GM19452 (cell line): ENCODE data around the gene GALNTL6.
"Not testable (repeated sequence)": the region's sequence is repeated elsewhere in the genome, so short reads cannot be mapped to it uniquely, and the experiment has no call there.

Experiments
- ATAC-seq: cut with Tn5 transposase; IDR thresholded peaks from one replicate; pipeline ENCODE4 v1.9.1; 2021; ENCODE audit not compliant: unreplicated experiment

GALNTL6 gene

DNA sequence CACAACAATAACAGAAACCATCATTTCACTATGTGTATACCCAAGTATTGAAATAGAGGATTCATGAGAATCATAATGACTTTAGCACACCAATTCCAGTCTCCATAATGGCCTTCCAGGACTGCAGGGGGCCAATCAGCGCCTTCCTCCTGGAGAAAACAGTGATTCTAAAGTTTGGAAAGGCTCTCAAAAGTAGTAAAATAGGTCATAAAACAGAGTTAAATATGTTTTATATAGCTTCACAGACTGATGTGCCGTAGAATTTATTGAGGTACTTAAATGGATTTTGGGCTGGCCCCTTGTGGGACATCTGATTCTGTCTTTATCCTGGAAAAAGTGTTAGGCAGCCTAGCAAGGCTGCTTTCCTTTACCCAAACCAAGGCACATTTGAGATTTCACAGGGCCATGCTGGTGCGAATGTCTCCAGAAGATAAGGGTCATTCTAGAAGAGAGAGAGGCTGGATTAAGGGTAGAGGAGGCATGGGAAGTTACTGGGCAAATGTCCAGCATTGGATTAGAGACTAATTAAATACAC is 543.9 kb downstream of the GALNTL6 start:
- ATAC-seq = no peak

DNA sequence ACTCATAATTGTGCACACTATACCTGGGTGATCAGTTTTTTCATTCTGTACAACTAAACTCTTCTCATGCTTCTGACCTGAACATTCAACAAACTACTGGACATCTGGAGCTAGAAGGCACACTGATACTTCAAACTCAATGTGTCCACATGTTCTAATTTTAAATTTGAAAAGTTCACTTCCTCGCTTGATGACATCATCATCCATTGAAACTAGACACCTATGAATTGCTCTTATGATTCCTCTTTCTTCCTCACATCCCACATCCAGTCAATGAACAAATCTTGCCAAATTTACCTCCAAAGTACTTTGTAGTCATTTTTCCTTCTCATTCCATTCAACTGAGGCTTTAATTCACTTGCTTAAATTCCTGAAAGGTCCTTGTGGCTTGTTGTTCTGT is 549.4 kb downstream of the GALNTL6 start:
- no peak for ATAC-seq

DNA sequence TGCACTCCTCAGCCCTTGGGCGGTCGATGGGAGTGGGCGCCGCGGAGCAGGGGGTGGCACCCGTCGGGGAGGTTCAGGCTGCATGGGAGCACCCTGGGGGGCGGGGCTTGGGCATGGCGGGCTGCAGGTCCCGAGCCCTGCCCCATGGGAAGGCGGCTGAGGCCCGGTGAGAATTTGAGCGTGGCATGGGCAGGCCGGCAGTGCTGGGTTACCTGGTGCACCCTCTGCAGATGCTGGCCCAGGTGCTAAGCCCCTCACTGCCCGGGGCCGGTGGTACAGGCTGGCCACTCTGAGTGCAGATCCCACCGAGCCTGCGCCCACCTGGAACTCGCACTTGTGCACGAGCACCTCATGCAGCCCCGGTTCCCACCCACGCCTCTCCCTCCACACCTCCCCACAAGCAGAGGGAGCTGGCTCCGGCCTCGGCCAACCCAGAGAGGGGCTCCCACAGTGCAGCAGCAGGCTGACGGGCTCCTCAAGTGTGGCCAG is 556.3 kb downstream of the GALNTL6 start:
- no peak for ATAC-seq

DNA sequence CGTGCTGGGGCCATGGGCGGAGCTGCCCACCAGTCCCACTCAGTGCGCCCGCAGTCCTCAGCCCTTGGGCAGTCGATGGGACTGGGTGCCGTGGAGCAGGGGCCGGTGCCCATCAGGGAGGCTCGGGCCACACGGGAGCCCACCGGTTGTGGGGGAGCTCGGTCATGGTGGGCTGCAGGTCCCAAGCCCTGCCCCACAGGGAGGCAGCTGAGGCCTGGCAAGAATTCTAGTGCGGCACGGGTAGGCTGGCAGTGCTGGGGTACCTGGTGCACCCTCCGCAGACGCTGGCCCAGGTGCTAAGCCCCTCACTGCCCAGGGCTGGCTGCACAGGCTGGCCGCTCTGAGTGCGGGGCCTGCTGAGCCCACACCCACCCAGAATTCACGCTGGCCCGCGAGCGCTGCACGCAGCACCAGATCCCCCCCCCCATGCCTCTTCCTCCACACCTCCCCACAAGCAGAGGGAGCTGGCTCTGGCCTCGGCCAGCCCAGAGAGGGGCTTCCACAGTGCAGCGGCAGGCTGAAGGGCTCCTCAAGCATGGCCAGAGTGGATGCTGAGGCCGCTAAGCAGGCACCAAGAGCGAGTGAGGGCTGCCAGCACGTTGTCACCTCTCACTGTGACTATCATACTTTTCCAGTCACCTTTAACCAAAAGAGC is 564.4 kb downstream of the GALNTL6 start:
- no peak for ATAC-seq

DNA sequence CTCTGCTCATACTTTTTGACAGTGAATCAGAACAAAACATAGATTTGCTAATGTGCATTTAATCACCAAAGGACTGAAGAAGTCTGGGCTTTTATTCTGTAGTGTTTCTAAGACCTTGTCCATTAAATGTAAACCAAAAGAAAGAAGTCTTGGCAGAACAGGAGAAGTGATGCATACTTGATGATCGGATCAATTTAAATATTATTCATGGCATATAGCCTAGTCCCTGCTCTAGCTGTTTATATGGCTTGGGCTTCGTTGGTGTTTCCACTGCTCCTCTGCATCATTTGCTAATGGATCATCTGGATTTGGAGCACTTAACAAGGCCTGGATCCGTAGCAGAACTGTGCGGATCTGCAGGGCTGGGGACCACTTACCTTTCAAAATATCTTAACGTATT is 566.6 kb downstream of the GALNTL6 start:
- no peak for ATAC-seq

DNA sequence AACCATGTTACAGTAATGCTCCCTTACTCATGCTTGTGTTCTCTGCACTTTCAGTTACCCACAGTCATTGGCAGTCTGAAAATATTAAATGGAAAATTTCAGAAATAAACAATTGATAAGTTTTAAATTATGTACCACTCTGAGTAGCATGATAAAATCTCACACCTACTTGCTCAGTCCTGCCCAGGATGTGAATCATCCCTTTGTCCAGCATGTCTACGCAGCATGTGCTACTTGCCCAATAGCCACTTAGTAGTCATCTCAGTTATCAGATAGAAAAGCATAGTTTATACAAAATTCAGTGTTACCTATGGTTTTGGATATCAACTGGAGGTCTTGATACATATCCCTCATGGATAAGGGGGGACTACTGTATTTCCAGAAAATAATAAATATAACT is 577.1 kb downstream of the GALNTL6 start:
- ATAC-seq = no peak

DNA sequence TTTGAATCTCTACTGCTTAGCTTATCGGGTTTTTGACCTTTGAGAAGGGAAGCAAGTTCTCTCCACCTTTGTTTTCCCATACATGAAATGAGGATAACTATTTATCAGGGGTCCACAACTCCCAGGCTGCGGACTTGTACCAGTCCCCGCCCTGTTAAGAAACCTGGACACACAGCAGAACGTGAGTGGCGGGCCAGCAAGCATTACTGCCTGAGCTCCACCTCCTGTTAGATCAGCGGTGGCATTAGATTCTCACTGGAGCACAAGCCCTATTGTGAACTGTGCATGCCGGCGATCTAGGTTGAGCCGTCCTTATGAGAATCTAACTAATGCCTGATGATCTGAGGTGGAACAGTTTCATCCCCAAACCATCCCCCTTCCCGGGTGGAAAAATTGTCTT is 579.5 kb downstream of the GALNTL6 start:
- ATAC-seq = no peak

DNA sequence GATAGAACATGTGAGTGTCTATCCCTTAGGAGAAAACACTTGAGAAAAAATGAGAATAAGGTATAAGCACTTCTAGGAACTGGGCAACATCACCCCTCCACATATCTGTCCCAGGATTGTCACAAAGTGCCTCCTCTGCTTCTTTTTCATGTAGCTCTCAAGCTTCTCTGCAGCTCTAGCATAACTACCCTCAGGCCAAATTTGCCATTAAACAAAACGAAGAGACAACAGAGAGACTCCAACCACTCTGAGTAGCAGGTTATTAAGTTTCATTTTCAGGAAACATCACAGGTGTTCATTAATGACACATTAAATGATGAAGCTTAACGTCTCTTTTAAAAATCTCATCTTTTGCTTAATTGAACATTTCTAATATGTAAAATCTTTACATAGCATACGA is 580.0 kb downstream of the GALNTL6 start:
- no peak for ATAC-seq

DNA sequence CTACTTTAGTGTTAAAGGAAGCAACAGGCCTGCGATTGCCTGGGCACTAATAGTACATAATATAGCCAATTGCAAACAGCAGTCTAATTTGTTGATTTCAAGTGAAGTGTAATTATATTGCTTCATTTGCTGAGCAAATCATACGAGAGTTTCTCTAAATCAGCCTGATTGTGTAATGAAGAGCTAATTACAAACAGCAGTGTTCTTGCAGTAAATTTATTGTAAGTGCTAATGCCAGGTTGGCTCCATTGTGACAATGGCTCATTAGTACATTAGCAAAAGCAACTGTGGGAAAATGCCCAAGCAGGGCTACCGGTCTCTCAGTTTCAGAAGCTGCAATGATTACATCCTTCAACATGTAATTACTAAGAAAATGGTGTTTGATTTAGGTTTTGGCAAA is 591.5 kb downstream of the GALNTL6 start:
- no peak for ATAC-seq

DNA sequence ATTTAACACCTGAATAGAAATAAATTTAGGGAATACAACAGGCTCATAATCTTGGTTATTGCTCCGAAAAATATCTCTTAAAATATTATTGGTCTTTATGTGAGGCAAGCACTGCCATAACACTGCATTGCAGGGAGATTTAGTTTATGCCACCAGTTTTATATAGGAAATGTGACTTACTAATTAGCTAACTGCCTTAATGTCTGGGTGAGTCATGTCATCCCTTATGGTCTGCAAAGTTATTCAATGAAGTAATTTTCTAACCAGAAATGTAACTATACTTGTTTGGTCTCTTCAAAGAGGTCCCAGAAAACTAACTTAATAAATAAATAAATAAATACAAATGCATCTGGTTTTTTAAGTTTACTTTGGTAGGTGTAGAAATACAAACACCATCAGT is 597.2 kb downstream of the GALNTL6 start:
- no peak for ATAC-seq

DNA sequence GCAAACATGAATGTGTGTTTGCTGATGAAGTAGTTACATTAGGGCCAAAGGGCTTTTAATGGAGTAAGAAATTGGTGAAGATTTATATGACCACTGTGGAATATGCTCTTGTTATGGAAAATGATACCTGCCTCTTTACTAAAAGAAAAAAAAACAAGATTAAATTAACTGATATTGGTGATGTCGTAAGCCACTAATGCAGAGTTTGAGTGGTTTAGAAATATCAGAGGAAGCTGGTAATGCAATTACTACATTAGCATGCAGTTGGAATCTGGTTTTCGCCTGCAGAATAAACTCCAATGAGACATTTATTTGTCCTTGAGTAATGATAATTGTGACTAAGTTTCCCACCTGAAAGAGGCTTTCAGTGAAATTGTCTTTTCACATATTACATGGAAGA is 597.9 kb downstream of the GALNTL6 start:
- ATAC-seq = no peak

DNA sequence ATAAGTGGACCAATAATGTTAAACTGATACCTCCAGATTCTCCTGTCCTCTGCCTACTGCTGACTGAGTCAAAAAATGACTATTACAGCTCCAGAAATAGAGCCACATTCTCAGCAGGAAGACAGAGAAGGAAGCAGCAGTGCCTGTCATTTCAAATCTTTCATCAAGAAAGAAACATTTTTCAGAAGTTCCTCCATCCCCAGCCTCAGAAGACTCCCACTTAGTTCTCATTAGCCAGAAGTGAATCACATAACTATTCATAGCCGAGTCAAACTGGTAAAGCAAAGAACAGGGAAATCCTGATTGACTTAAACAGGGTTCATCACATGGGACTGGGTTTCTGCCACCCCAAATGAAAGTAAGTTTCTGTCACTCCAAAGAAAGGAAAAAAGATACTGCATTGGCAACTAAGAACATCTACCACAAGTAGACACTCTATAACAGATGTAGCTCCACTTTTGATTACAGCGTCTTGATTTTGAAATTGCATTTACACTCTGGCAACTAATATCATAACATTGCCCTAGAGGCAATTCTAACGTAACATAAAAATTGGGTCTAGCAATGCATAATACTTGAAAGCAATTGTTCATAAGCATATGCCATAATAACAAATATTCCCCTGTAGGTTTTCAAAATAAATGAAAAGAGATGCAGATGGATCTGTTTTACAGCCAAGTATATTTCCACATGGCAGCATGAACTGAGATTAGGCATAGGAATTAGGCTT is 599.8 kb downstream of the GALNTL6 start:
- ATAC-seq = no peak

DNA sequence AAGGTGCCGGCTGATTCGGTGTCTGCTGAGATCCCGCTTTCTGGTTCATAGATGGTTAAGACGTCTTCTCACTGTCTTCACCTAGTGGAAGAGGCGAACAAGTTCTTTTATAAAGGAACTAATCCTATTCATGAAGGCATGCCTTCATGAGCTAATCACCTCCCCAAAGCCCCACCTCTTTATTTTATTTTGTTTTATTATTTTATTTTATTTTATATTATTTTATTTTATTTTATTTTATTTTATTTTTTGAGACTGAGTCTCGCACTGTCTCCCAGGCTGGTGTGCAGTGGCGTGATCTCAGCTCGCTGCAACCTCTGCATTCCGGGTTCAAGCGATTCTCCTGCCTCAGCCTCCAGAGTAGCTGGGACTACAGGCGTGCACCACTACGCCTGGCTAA is 615.8 kb downstream of the GALNTL6 start:
- ATAC-seq = not testable (repeated sequence)

DNA sequence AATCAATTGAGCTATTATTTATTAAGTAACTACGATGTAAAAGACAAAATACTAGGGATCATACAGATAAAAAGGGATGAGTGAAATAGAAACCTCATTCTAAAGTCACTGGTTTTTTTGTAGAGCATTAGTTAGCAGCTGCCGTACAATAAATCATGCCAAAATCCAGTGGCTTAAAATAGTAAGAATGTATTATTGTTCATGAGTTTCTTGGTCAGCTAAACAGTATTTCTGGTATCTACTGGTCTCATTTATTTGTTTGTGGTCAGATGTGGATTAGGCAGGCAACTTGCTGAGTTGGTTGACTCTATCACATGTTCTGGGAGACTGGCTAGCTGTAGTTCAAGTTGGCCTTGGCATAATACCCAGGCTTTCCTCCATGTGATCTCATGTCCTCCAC is 667.3 kb downstream of the GALNTL6 start:
- ATAC-seq = no peak

DNA sequence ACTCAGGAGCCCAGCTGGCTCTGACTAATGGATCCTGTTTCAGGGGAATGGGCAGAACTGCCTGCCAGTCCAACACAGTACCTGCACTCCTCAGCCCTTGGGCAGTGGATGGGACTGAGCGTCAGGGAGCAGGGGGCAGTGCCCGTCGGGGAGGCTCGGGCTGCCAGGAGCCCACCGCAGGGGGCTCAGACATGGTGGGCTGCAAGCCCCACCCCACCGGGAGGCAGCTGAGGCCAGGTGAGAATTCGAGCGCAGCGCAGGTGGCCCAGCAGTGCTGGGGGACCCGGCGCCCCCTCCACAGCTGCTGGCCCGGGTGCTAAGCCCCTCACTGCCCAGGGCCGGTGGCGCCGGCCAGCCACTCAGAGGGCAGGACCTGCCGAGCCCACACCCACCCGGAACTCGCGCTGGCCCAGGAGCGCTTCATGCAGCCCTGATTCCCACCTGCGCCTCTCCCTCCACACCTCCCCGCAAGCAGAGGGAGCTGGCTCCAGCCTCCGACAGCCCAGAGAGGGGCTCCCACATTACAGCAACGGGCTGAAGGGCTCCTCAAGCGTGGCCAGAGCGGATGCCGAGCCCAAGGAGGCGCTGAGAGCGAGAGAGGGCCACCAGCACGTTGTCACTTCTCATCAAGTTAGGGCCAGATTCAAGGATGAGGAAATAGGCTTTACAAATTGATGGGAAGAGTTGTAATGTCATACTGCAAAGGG is 668.8 kb downstream of the GALNTL6 start:
- no peak for ATAC-seq

DNA sequence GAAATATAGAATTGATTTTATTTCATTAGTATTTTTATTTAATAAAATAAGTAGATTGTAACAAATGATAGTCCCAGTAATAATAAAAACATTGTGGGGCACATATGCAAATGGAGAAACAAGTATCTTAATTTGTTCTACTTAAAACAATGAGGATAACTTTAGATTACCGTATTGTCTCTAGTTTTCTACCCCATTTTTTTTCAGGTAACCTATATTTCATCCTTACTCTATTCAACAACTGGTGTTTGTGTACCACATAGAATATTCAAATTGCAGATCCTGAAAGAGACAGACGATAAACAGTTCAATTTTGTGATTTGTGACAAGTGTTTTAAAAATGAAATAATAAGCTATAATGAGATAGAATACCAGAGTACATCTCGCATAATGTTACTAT is 671.8 kb downstream of the GALNTL6 start:
- ATAC-seq = no peak

DNA sequence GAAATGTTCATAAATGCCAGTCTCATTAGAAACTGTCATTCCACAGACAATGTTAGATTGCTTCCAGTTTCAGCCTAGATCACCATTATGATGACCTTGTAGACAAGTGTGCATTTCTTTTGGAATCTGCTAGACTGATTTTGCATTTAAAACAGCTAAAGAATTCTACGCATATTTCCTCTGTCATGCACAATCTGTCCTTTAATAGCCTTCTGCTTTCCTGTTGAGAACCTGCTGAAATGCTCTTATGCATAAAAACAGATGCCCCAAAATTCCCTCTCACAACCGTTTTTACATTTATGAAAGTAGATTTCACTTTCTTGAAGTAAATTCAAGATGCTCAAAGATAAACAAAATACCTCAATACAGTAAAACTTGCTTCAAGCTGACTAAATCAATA is 673.3 kb downstream of the GALNTL6 start:
- ATAC-seq = no peak

DNA sequence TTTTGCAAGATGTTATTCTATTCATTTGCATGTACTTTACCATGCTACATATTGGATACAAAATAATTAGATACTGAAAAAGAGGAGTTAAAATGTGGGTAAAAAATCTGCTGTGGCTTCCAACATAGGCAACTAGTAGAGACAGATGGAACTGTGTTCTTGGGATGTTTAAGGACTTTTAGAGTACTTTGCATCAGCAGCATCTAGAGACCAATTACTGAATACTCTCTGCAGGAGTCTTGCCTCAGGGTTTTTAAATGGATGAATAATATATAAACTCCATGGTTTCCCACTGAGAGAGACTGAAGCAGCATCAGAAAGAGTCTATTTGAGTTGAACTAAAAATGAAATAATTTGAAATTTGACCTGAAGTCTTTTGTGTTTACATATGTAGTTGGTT is 676.7 kb downstream of the GALNTL6 start:
- no peak for ATAC-seq

DNA sequence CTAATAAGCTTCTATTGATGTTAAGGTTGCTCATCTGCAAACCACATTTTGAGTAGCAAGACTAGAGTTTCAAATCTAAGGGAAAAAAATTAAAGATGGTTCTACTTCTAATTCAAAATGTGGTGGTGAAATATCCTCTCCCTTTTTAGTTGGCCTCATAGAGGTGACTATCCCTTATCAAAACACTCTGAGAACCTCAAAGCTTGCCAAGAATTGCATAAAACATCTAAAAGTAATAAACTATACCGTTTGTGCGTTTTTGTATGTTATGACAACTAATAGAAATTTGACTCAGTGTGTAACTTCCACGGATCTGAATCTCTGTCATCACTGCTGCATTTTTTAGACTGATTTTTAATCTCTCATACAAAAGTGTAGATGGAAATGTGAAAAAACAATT is 682.6 kb downstream of the GALNTL6 start:
- ATAC-seq = no peak

DNA sequence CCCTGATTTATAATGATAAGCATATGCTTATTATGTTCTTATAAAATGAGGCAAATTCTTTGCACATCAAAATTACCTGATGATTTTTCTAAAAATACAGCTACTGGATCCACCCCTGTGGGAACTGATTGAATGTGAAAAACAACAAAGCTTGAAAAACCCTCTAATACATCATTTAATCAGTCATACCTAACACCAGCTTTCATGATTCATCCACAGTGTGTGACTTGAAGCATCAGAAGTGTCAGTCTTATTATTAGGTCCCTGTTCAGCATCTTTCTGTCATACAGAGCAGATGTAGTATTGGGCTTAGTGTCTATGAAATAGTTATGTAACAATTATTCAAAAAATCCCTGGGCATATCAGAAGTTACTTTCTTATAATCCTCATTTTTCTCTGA is 684.1 kb downstream of the GALNTL6 start:
- no peak for ATAC-seq

DNA sequence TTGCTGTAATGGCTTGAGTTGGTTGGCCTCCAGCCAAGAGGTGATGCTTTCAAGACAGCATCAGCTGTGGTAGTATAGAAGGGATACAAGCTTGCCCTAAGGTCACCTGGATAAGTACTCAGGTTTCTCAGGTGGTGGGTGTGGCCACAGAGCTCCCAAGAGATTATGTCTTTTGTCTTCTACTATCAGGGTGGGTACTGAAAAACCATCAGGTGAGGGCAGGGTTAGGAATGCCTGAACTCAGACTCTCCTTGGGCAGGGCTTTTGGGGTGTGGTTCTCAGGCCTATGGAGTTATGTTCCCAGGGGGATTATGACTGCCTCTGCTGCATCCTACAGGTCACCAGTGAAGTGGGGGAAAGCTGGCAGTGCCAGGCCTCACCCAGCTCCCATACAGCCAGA is 700.8 kb downstream of the GALNTL6 start:
- no peak for ATAC-seq

DNA sequence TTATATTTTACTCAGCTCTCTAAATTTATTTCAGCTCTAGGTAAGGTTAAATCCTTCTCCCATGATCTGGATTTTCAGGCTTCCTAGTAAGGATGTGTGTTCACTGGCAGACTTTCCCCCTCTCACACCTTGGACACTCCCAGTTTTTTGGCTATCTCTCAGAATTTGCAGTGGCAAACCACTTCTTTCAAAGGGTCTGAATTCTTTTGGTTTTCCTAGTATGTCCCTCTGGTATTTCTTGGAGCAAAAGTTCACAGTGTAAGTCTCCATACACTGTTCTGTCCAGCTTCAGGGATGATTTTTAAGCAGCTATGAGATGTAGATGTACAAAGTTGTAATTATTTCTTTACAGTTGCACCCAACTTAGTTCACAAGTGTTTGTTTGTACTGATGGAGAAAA is 701.6 kb downstream of the GALNTL6 start:
- no peak for ATAC-seq
